Heart left ventricle (tissue), 16 donors: Measurements from ENCODE around the gene STXBP1. TPM values are rescaled to one million over a fixed set of nuclear protein-coding genes. Genes with fewer than 3 reads are reported as not detected.

Source experiments
- ATAC-seq, 4 donors: fragments of 200-7000 bp; cut with Tn5 transposase; one replicate each; pipeline ENCODE4 v1.9.1; 2020 to 2022; ENCODE audit warnings: moderate library complexity in 4 of 4, mild to moderate bottlenecking in 3 of 4, moderate number of reproducible peaks in 1 of 4
- DNase-seq, 5 donors: peaks; one replicate each; pipeline ENCODE4 v3.0.0-alpha.2; 2020
- H3K27ac ChIP-seq, 12 donors: fragments of 200-600 bp; sonication (generic) in 4 of 12; one replicate each; pipeline versions ENCODE4 v1.5.0 to v1.8.0; 2016 to 2022; ENCODE audit warnings: mild to moderate bottlenecking in 2 of 12
- H3K27me3 ChIP-seq, 9 donors: fragments of 200-600 bp; sonication (generic) in 2 of 9; one replicate each; pipeline versions ENCODE4 v1.5.1 to v1.8.0; 2016 to 2022; ENCODE audit warnings: mild to moderate bottlenecking in 3 of 9
- H3K36me3 ChIP-seq, 9 donors: fragments of 200-600 bp; sonication (generic) in 2 of 9; one replicate each; pipeline versions ENCODE4 v1.5.0 to v1.8.0; 2018 to 2022; ENCODE audit warnings: mild to moderate bottlenecking in 2 of 9
- H3K4me1 ChIP-seq, 12 donors: fragments of 200-600 bp; sonication (generic) in 4 of 12; one replicate each; pipeline versions ENCODE4 v1.5.0 to v1.8.0; 2016 to 2022; ENCODE audit warnings: mild to moderate bottlenecking in 3 of 12
- H3K4me3 ChIP-seq, 12 donors: fragments of 200-600 bp; sonication (generic) in 4 of 12; one replicate each; pipeline versions ENCODE4 v1.5.0 to v1.8.0; 2017 to 2022; ENCODE audit warnings: mild to moderate bottlenecking in 9 of 12, moderate library complexity in 4 of 12
- H3K9me3 ChIP-seq, 12 donors: fragments of 200-600 bp; sonication (generic) in 4 of 12; one replicate each; pipeline versions ENCODE4 v1.5.0 to v1.8.0; 2016 to 2022; ENCODE audit warnings: mild to moderate bottlenecking in 1 of 12
- CTCF ChIP-seq, 12 donors: fragments of 200-600 bp; sonication (generic) in 4 of 12; IDR thresholded peaks; one replicate each; pipeline versions ENCODE4 v1.5.0 to v1.8.0; 2018 to 2022; ENCODE audit warnings: antibody characterized with exemption in 12 of 12, mild to moderate bottlenecking in 5 of 12
- POLR2A ChIP-seq, 2 donors: fragments of 450-650 bp; IDR thresholded peaks; one replicate each; pipeline ENCODE4 v1.6.1; 2017; ENCODE audit warnings: antibody characterized with exemption in 2 of 2, mild to moderate bottlenecking in 2 of 2, moderate library complexity in 2 of 2
- WGBS, 4 donors: extraction: QIAGEN DNeasy Blood & Tissue Kit in 2 of 4; methylation state at CpG; one replicate each; pipeline versions ENCODE4 v1.1.5 to v1.1.7; 2013 to 2018; 5-methylcytosine and 5-hydroxymethylcytosine counted together
- intact Hi-C, 10 donors: fragments of 100-400 bp; cut with DNase I; formaldehyde crosslinking; loops; one replicate each; pipeline versions ENCODE4 v1.11.1 to v1.14.2; 2022
- polyA plus RNA-seq, 2 donors: library from polyadenylated mRNA; stranded (reverse); fragments of 200-250 nt; gene quantifications; one replicate each; pipeline ENCODE4 v1.2.3, GENCODE V29; 2013
- total RNA-seq, 9 donors: library from RNA; depleted of rRNA in 2 of 9; stranded (reverse); fragments of >200 nt in 2 of 9; fragmentation: NEBNext Ultra II Directional in 3 of 9; extraction: Animal tissue kit (Norgen Biotek cat#: 25700) in 3 of 9; gene quantifications; one replicate each; pipeline versions ENCODE4 v1.1.0 to v1.2.4, GENCODE V29; 2016 to 2023
- donor health status: ischemic (EF 13 %, LVEDD 7.1; RV severe dilation, severe dysfunction).
- donor health status: healthy with polysubstance abuse.
- donor health status: DM: no; HTN: yes; CAD: no.
- donor health status: DM: no; HTN: no; CAD: no.
- donor health status: ischemic (EF 25% LVEDD 6.9; RV normal size, moderate dysfunction).
- donor health status: ischemic (EF 25% LVEDD 5.7; RV mildly dilated, moderate dysfunction).
- donor health status: healthy.
- donor health status: DM: yes; HTN: yes; CAD: no.
- donor health status: ischemic (EF 35%, LVEDD 5.7; RV mildly dilated, moderate dysfunction).
- donor health status: nonischemic (EF 11% LVEDD 7.7; RV severe dilation, severe dysfunction).
- donor health status: DM: yes; HTN: yes; CAD: no.
- donor health status: PGD.
- donor health status: ischemic (EF 29% LVEDD 5.4; RV normal size, mild dysfunction).
- donor health status: nonischemic (EF 23%, LVEDD 6.1; RV moderate dilation, normal function).

STXBP1 gene
- total and polyA plus RNA-seq, 11 donors, result 14.0 to 102 (median 44.5) TPM

- TF ChIP-seq POLR2A (IDR thresholded peaks at IDR 0.05), result no peak
- TF ChIP-seq CTCF (IDR thresholded peaks at IDR 0.05), result no peak
- DNase-seq, result no peak
- WGBS, 4 donors, result 56 to 69% (median 67%) methylated on average over 5 of the region's 5 CpGs
- Histone ChIP-seq H3K9me3 (no peaks in the 10 kb centered on the region), H3K4me1 (peaks cover 0 to 6% (median 0%) of the 10 kb centered on the region in 12 donors), H3K36me3 (no peaks in the 10 kb centered on the region), H3K27me3 (no peaks in the 10 kb centered on the region), H3K27ac (no peak overlapping the region), H3K4me3 (no peak overlapping the region)
- intact Hi-C loops, result loop anchor here in 4 of 10 donors (1.0 to 5.0 kb wide), 3 partner anchors 145 to 333 kb away; no protein-coding TSS in a partner anchor
- no peak for ATAC-seq
Measured at GRCh38 chr9:127588740-127589506, 23.2 kb upstream of the STXBP1 start.

GRCh38 chr9:127589955-127590370 lies 22.1 kb upstream of the STXBP1 start:
- H3K4me3 ChIP-seq, result no peak overlapping the region
- no peaks in the 10 kb centered on the region for H3K9me3 ChIP-seq
- DNase-seq (peak in 4 of 5 donors; percentile 58 to 70 (median 64)), ATAC-seq (peak in 3 of 4 donors; percentile 60 to 63 (median 60))
- no peaks in the 10 kb centered on the region for H3K36me3 ChIP-seq
- 8 to 10% (median 9%) methylated on average over 8 of the region's 8 CpGs for WGBS, 4 donors
- H3K27me3 ChIP-seq, result no peaks in the 10 kb centered on the region
- TF ChIP-seq POLR2A (IDR thresholded peaks at IDR 0.05), result no peak
- peak; percentile 86 to 97 (median 92) for TF ChIP-seq CTCF (IDR thresholded peaks at IDR 0.05)
- peaks cover 0 to 6% (median 0%) of the 10 kb centered on the region in 12 donors for H3K4me1 ChIP-seq
- intact Hi-C loops, result loop anchor here (1.0 to 5.0 kb wide), 10 partner anchors 143 to 332 kb away; partner anchors contain the start of genes TOR2A (in 3 of the 10) and CDK9 (in 1 of the 10)
- H3K27ac ChIP-seq, result no peak overlapping the region

- H3K27ac ChIP-seq, result no peak overlapping the region
- ATAC-seq, result no peak
- no peaks in the 10 kb centered on the region for H3K9me3 ChIP-seq
- 60 to 80% (median 70%) methylated on average over 5 of the region's 5 CpGs for WGBS, 4 donors
- H3K36me3 ChIP-seq, result no peaks in the 10 kb centered on the region
- no peaks in the 10 kb centered on the region for H3K27me3 ChIP-seq
- H3K4me1 ChIP-seq, result no peaks in the 10 kb centered on the region
- DNase-seq, result no peak
- intact Hi-C loops, result loop anchor here in 1 of 10 donors (5.0 kb wide), 1 partner anchor 117 kb away; no protein-coding TSS in a partner anchor
- no peak overlapping the region for H3K4me3 ChIP-seq
- TF ChIP-seq POLR2A (IDR thresholded peaks at IDR 0.05) (no peak), CTCF (IDR thresholded peaks at IDR 0.05) (no peak)
Measured at GRCh38 chr9:127595611-127596010, 16.5 kb upstream of the STXBP1 start.

- 77 to 85% (median 79%) methylated on average over 13 of the region's 13 CpGs for WGBS, 4 donors
- DNase-seq, result no peak
- H3K9me3 ChIP-seq, result no peaks in the 10 kb centered on the region
- H3K27ac ChIP-seq, result no peak overlapping the region
- no peaks in the 10 kb centered on the region for H3K27me3 ChIP-seq
- H3K4me3 ChIP-seq, result no peak overlapping the region
- no peaks in the 10 kb centered on the region for H3K36me3 ChIP-seq
- intact Hi-C loops, result loop anchor here in 1 of 10 donors (5.0 kb wide), 1 partner anchor 113 kb away; no protein-coding TSS in a partner anchor
- ATAC-seq, result no peak
- no peaks in the 10 kb centered on the region for H3K4me1 ChIP-seq
- TF ChIP-seq CTCF (IDR thresholded peaks at IDR 0.05), result no peak
- no peak for TF ChIP-seq POLR2A (IDR thresholded peaks at IDR 0.05)
Measured at GRCh38 chr9:127598839-127599549, 13.1 kb upstream of the STXBP1 start.
